ENCODE data around the gene LIPA. TPM values are rescaled to one million over a fixed set of nuclear protein-coding genes. Genes with fewer than 3 reads are reported as not detected.
A peak's percentile ranks its signal among the peaks of the same experiment; 100 is the strongest.

Gene LIPA
- polyA plus RNA-seq, 1 donor (not counting 4 experiments of a cell fraction or from before 2014, with no cell fraction given), result 156 TPM

GRCh38 chr10:89279421-89279869 lies 27.9 kb upstream of the LIPA start:
- TF ChIP-seq, protein P1, sequence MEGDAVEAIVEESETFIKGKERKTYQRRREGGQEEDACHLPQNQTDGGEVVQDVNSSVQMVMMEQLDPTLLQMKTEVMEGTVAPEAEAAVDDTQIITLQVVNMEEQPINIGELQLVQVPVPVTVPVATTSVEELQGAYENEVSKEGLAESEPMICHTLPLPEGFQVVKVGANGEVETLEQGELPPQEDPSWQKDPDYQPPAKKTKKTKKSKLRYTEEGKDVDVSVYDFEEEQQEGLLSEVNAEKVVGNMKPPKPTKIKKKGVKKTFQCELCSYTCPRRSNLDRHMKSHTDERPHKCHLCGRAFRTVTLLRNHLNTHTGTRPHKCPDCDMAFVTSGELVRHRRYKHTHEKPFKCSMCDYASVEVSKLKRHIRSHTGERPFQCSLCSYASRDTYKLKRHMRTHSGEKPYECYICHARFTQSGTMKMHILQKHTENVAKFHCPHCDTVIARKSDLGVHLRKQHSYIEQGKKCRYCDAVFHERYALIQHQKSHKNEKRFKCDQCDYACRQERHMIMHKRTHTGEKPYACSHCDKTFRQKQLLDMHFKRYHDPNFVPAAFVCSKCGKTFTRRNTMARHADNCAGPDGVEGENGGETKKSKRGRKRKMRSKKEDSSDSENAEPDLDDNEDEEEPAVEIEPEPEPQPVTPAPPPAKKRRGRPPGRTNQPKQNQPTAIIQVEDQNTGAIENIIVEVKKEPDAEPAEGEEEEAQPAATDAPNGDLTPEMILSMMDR (optimal IDR thresholded peaks at IDR 0.05 in 1 of 3, IDR thresholded peaks at IDR 0.05 in 1 of 3, conservative IDR thresholded peaks at IDR 0.05 in 1 of 3; ENCODE audit: extremely low read depth in 1 of 3, insufficient read depth in 2 of 3, low read length in 3 of 3), result no peak
- TF ChIP-seq EZH2 (IDR thresholded peaks at IDR 0.05; ENCODE audit: low read length), result no peak

GRCh38 chr10:89278900-89279392 lies 27.4 kb upstream of the LIPA start:
- Histone ChIP-seq H3K4me3 (ENCODE audit: control insufficient read depth in 2 of 3, extremely low read depth in 1 of 3, insufficient read depth in 2 of 3, low read depth in 1 of 3, low read length in 3 of 3) (peak overlapping the region in 1 of 3 experiments; percentile 24), H3K9me3 (ENCODE audit: control insufficient read depth, low read depth, low read length) (no peaks in the 10 kb centered on the region), H3K36me3 (ENCODE audit: control insufficient read depth in 2 of 2, extremely low read depth in 1 of 2, insufficient read depth in 2 of 2, low read length in 2 of 2) (no peaks in the 10 kb centered on the region), H3K9ac (ENCODE audit: control insufficient read depth, extremely low read depth, insufficient read depth, low read length) (no peak overlapping the region), H4K20me1 (ENCODE audit: control insufficient read depth, extremely low read depth, insufficient read depth, low read length) (no peaks in the 10 kb centered on the region), H3K4me2 (ENCODE audit: control insufficient read depth, extremely low read depth, insufficient read depth, low read depth, low read length) (peak overlapping the region; percentile 52), H3K27me3 (ENCODE audit: control insufficient read depth, extremely low read depth, insufficient read depth, low read length) (no peaks in the 10 kb centered on the region), H2AFZ (ENCODE audit: control insufficient read depth, low read length) (no peak overlapping the region), H3K9me1 (ENCODE audit: control insufficient read depth, extremely low read depth, insufficient read depth, low read length) (peaks cover 2% of the 10 kb centered on the region), H3K4me1 (ENCODE audit: control insufficient read depth, extremely low read depth, insufficient read depth, low read length) (peaks cover 67% of the 10 kb centered on the region), H3K27ac (ENCODE audit: control insufficient read depth, insufficient read depth, low read length) (peak overlapping the region; percentile 50), H3K79me2 (ENCODE audit: control insufficient read depth, insufficient read depth, low read length) (no peaks in the 10 kb centered on the region)
- dilution Hi-C loops (cut with MboI; ENCODE audit: extremely low pct_ligation_motif_present, low sequenced_read_pairs), result no loop called here
- FAIRE-seq (no peak), DNase-seq (ENCODE audit: low read depth, low spot score) (no peak)
- TF ChIP-seq, protein P1 (optimal IDR thresholded peaks at IDR 0.05 in 1 of 3, IDR thresholded peaks at IDR 0.05 in 1 of 3, conservative IDR thresholded peaks at IDR 0.05 in 1 of 3; ENCODE audit: extremely low read depth in 1 of 3, insufficient read depth in 2 of 3, low read length in 3 of 3), result no peak
- no peak for TF ChIP-seq EZH2 (IDR thresholded peaks at IDR 0.05; ENCODE audit: low read length)

More at GRCh38 chr10:89279421-89279869, 27.9 kb upstream of the LIPA start:
- Histone ChIP-seq H3K79me2 (ENCODE audit: control insufficient read depth, insufficient read depth, low read length) (no peaks in the 10 kb centered on the region), H3K9me1 (ENCODE audit: control insufficient read depth, extremely low read depth, insufficient read depth, low read length) (peaks cover 2% of the 10 kb centered on the region), H3K9ac (ENCODE audit: control insufficient read depth, extremely low read depth, insufficient read depth, low read length) (no peak overlapping the region), H3K36me3 (ENCODE audit: control insufficient read depth in 2 of 2, extremely low read depth in 1 of 2, insufficient read depth in 2 of 2, low read length in 2 of 2) (no peaks in the 10 kb centered on the region), H3K4me1 (ENCODE audit: control insufficient read depth, extremely low read depth, insufficient read depth, low read length) (peaks cover 71% of the 10 kb centered on the region), H3K9me3 (ENCODE audit: control insufficient read depth, low read depth, low read length) (no peaks in the 10 kb centered on the region), H3K27ac (ENCODE audit: control insufficient read depth, insufficient read depth, low read length) (peak overlapping the region; percentile 50), H3K4me3 (ENCODE audit: control insufficient read depth in 2 of 3, extremely low read depth in 1 of 3, insufficient read depth in 2 of 3, low read depth in 1 of 3, low read length in 3 of 3) (peak overlapping the region in 1 of 3 experiments; percentile 26), H3K27me3 (ENCODE audit: control insufficient read depth, extremely low read depth, insufficient read depth, low read length) (no peaks in the 10 kb centered on the region), H2AFZ (ENCODE audit: control insufficient read depth, low read length) (no peak overlapping the region), H4K20me1 (ENCODE audit: control insufficient read depth, extremely low read depth, insufficient read depth, low read length) (no peaks in the 10 kb centered on the region), H3K4me2 (ENCODE audit: control insufficient read depth, extremely low read depth, insufficient read depth, low read depth, low read length) (peak overlapping the region; percentile 52)
- FAIRE-seq (peak; percentile 95), DNase-seq (ENCODE audit: low read depth, low spot score) (no peak)
- dilution Hi-C loops (cut with MboI; ENCODE audit: extremely low pct_ligation_motif_present, low sequenced_read_pairs), result no loop called here
